GM21360 (cell line): Measurements from ENCODE around the gene NHS.

Experiments
- ATAC-seq: cut with Tn5 transposase; IDR thresholded peaks from one replicate; pipeline ENCODE4 v1.9.1; 2021; ENCODE audit warnings: mild to moderate bottlenecking, moderate library complexity; ENCODE audit not compliant: unreplicated experiment

The NHS gene

GRCh38 chrX:17759990-17760389 is 385.0 kb downstream of the NHS start:
- ATAC-seq = no peak

GRCh38 chrX:17767734-17768133 is 392.7 kb downstream of the NHS start:
- no peak for ATAC-seq

GRCh38 chrX:17768997-17769396 is 394.0 kb downstream of the NHS start:
- no peak for ATAC-seq

- ATAC-seq = no peak
Observed at GRCh38 chrX:17769701-17770269, 394.8 kb downstream of the NHS start.

GRCh38 chrX:17773221-17773876 is 398.3 kb downstream of the NHS start:
- no peak for ATAC-seq

GRCh38 chrX:17774053-17774452 is 399.1 kb downstream of the NHS start:
- ATAC-seq = no peak

GRCh38 chrX:17778997-17779396 is 404.0 kb downstream of the NHS start:
- ATAC-seq = no peak

- ATAC-seq = no peak
Observed at GRCh38 chrX:17779434-17779833, 404.4 kb downstream of the NHS start.
